OCI-LY3 (cell line): ENCODE measurements around the gene OR14I1.

Experiments
- H2AFZ ChIP-seq: fragments of 200-600, 300-600 bp; shearing (Covaris generic); 2 replicates; pipeline ENCODE4 v1.6.0; 2014; ENCODE audit warnings: antibody characterized with exemption, low read depth, low read length
- H3K27ac ChIP-seq: fragments of 200-600, 300-600 bp; sonication (generic); 2 replicates; pipeline ENCODE4 v1.5.1; 2014; ENCODE audit warnings: mild to moderate bottlenecking, low read length, moderate library complexity, mixed read lengths
- H3K27me3 ChIP-seq: fragments of 200-600, 300-600 bp; sonication (generic); 2 replicates; pipeline ENCODE4 v1.6.1; 2014; ENCODE audit warnings: low read depth, low read length, mixed read lengths
- H3K36me3 ChIP-seq: fragments of 200-600, 300-600 bp; sonication (generic); replicated peaks from 2 replicates; pipeline ENCODE3; 2014; ENCODE audit warnings: low read depth, low read length, mixed read lengths
- H3K4me1 ChIP-seq: fragments of 300-600, 200-600 bp; sonication (generic); 2 replicates; pipeline ENCODE4 v1.6.1; 2014; ENCODE audit warnings: low read length, mixed read lengths
- H3K4me2 ChIP-seq: fragments of 200-600, 300-600 bp; sonication (generic); 2 replicates; pipeline ENCODE4 v1.6.1; 2014; ENCODE audit warnings: low read length, mixed read lengths
- H3K4me3 ChIP-seq: fragments of 300-600, 200-600 bp; sonication (generic); 2 replicates; pipeline ENCODE4 v1.5.1; 2014; ENCODE audit warnings: antibody characterized with exemption, mild to moderate bottlenecking, low read length, moderate library complexity
- H3K79me2 ChIP-seq: fragments of 300-600, 200-600 bp; shearing (Covaris generic); 2 replicates; pipeline ENCODE4 v1.6.1; 2014; ENCODE audit warnings: mild to moderate bottlenecking, low read length, mixed read lengths
- H3K9ac ChIP-seq: fragments of 300-600, 200-600 bp; shearing (Covaris generic); 2 replicates; pipeline ENCODE4 v1.6.0; 2014; ENCODE audit warnings: mild to moderate bottlenecking, low read length, moderate library complexity
- H3K9me3 ChIP-seq: fragments of 200-600, 300-600 bp; shearing (Covaris generic); 2 replicates; pipeline ENCODE4 v1.6.1; 2014; ENCODE audit warnings: low read length, mixed read lengths; ENCODE audit not compliant: insufficient read depth
- H4K20me1 ChIP-seq: fragments of 200-600, 300-600 bp; sonication (generic); 2 replicates; pipeline ENCODE4 v1.6.1; 2016; ENCODE audit warnings: low read length, mixed read lengths; ENCODE audit not compliant: insufficient read depth
- CTCF ChIP-seq: fragments of 200-600, 300-600 bp; sonication (generic); IDR thresholded peaks from 2 replicates; pipeline ENCODE4 v1.5.1; 2014; ENCODE audit warnings: antibody characterized with exemption, low read length, low read depth
- EZH2phosphoT487 ChIP-seq: fragments of 200-600 bp; shearing (Covaris generic); IDR thresholded peaks from 2 replicates; pipeline ENCODE4 v1.6.1; 2018; ENCODE audit warnings: antibody characterized with exemption, mixed run types, low read depth

OR14I1 gene

GRCh38 chr1:248702714-248703113 lies at the start of gene OR14I1:
OR14I1 (minus strand) TSS chr1:248702766.
- no peak within 1 kb of the TSS for H3K4me2 ChIP-seq
- TF ChIP-seq EZH2phosphoT487: no peak
- no peak for TF ChIP-seq CTCF
- no peaks in the 10 kb centered on the region for H3K79me2 ChIP-seq
- H3K27me3 ChIP-seq: peaks cover 60% of the 10 kb centered on the region
- no peaks in the 10 kb centered on the region for H3K4me1 ChIP-seq
- H3K27ac ChIP-seq: no peak within 1 kb of the TSS
- H3K36me3 ChIP-seq: no peaks in the 10 kb centered on the region
- H3K9ac ChIP-seq: no peak within 1 kb of the TSS
- no peak within 1 kb of the TSS for H2AFZ ChIP-seq
- H3K9me3 ChIP-seq: no peaks in the 10 kb centered on the region
- no peaks in the 10 kb centered on the region for H4K20me1 ChIP-seq
- H3K4me3 ChIP-seq: no peak within 1 kb of the TSS

- H3K4me2 ChIP-seq: no peak overlapping the region
- H2AFZ ChIP-seq: no peak overlapping the region
- H3K36me3 ChIP-seq: no peaks in the 10 kb centered on the region
Observed at GRCh38 chr1:248751635-248752034, 49.1 kb upstream of the OR14I1 start.

GRCh38 chr1:248751142-248751541 lies 48.6 kb upstream of the OR14I1 start:
- Histone ChIP-seq H3K27ac (no peak overlapping the region), H3K9ac (no peak overlapping the region), H3K79me2 (no peaks in the 10 kb centered on the region), H3K9me3 (no peaks in the 10 kb centered on the region; the same call in 1 of the 2 replicates), H3K4me2 (no peak overlapping the region), H4K20me1 (0 out of 2 replicates have a peak, but pooled peaks cover 2% of the 10 kb centered on the region), H3K4me1 (no peaks in the 10 kb centered on the region), H3K4me3 (no peak overlapping the region), H3K27me3 (peaks cover 7% of the 10 kb centered on the region; the same call in 1 of the 2 replicates), H3K36me3 (no peaks in the 10 kb centered on the region), H2AFZ (no peak overlapping the region)
- TF ChIP-seq EZH2phosphoT487 (no peak), CTCF (no peak)

More at GRCh38 chr1:248751635-248752034, 49.1 kb upstream of the OR14I1 start:
- Histone ChIP-seq H3K4me3 (no peak overlapping the region), H3K79me2 (no peaks in the 10 kb centered on the region), H3K27me3 (peaks cover 7% of the 10 kb centered on the region; the same call in 1 of the 2 replicates), H3K4me1 (no peaks in the 10 kb centered on the region), H3K9me3 (no peaks in the 10 kb centered on the region; the same call in 1 of the 2 replicates), H4K20me1 (0 out of 2 replicates have a peak, but pooled peaks cover 2% of the 10 kb centered on the region), H3K27ac (no peak overlapping the region), H3K9ac (no peak overlapping the region)
- no peak for TF ChIP-seq CTCF
- no peak for TF ChIP-seq EZH2phosphoT487

- Histone ChIP-seq H3K36me3 (no peaks in the 10 kb centered on the region), H3K4me1 (no peaks in the 10 kb centered on the region), H3K79me2 (no peaks in the 10 kb centered on the region), H4K20me1 (0 out of 2 replicates have a peak, but pooled peaks cover 2% of the 10 kb centered on the region), H3K4me3 (no peak overlapping the region), H2AFZ (no peak overlapping the region), H3K4me2 (no peak overlapping the region), H3K9me3 (no peaks in the 10 kb centered on the region; the same call in 1 of the 2 replicates), H3K9ac (no peak overlapping the region), H3K27me3 (peaks cover 13% of the 10 kb centered on the region; the same call in 1 of the 2 replicates), H3K27ac (no peak overlapping the region)
- no peak for TF ChIP-seq EZH2phosphoT487
- TF ChIP-seq CTCF: no peak
Observed at GRCh38 chr1:248750496-248750895, 47.9 kb upstream of the OR14I1 start.
